ENCODE measurements around the gene DNAJB5.

The DNAJB5 gene

GRCh38 chr9:34985311-34985899, 4.1 kb upstream of the DNAJB5 start:
- no peak for DNase-seq

GRCh38 chr9:34986540-34987047, 3.0 kb upstream of the DNAJB5 start:
- peak; percentile 34 for DNase-seq

GRCh38 chr9:34987160-34987901, 2.2 kb upstream of the DNAJB5 start:
- DNase-seq: no peak

- DNase-seq: no peak
Observed at GRCh38 chr9:34988218-34989002, 1.1 kb upstream of the DNAJB5 start.

GRCh38 chr9:34989946-34990635, 546 bp downstream of the DNAJB5 start:
- DNase-seq: no peak

GRCh38 chr9:34990908-34991606, 1.5 kb downstream of the DNAJB5 start:
- no peak for DNase-seq

GRCh38 chr9:34991607-34992375, 2.2 kb downstream of the DNAJB5 start:
- DNase-seq: no peak

- DNase-seq: peak; percentile 44
Observed at GRCh38 chr9:34992376-34992951, 2.9 kb downstream of the DNAJB5 start.

- no peak for DNase-seq
Observed at GRCh38 chr9:34993502-34994259, 4.1 kb downstream of the DNAJB5 start.

- DNase-seq: no peak
Observed at GRCh38 chr9:34994260-34994899, 4.8 kb downstream of the DNAJB5 start.

- no peak for DNase-seq
Observed at GRCh38 chr9:34994900-34995669, 5.5 kb downstream of the DNAJB5 start.

GRCh38 chr9:34995670-34996060, 6.1 kb downstream of the DNAJB5 start:
- DNase-seq: no peak

- DNase-seq: no peak
Observed at GRCh38 chr9:34996181-34996904, 6.8 kb downstream of the DNAJB5 start.

- no peak for DNase-seq
Observed at GRCh38 chr9:34996905-34997279, 7.3 kb downstream of the DNAJB5 start.

- no peak for DNase-seq
Observed at GRCh38 chr9:34997379-34997781, 7.8 kb downstream of the DNAJB5 start.

- no peak for DNase-seq
Observed at GRCh38 chr9:34998266-34998665, 8.7 kb downstream of the DNAJB5 start.

GRCh38 chr9:34999576-34999975, 10.0 kb downstream of the DNAJB5 start:
- no peak for DNase-seq

- DNase-seq: no peak
Observed at GRCh38 chr9:35000535-35001284, 11.2 kb downstream of the DNAJB5 start.

Data from activated CD4-positive, alpha-beta T cell treated with anti-CD3 and anti-CD28 coated beads for 1 hour (primary cell).